HG03064 (cell line): ENCODE data around the gene COMMD4.
"Not testable (repeated sequence)": the region's sequence is repeated elsewhere in the genome, so short reads cannot be mapped to it uniquely, and the experiment has no call there.

Experiments used
- ATAC-seq: cut with Tn5 transposase; IDR thresholded peaks from one replicate; pipeline ENCODE4 v1.9.1; 2021; ENCODE audit warnings: low read depth; ENCODE audit not compliant: unreplicated experiment

Gene COMMD4

GRCh38 chr15:75329571-75329970, 6.3 kb upstream of the COMMD4 start:
- ATAC-seq, result no peak

GRCh38 chr15:75332093-75332492, 3.8 kb upstream of the COMMD4 start:
- ATAC-seq, result not testable (repeated sequence)

- ATAC-seq, result not testable (repeated sequence)
These were observed 2.0 kb upstream of the COMMD4 start for GRCh38 chr15:75333654-75334419.

GRCh38 chr15:75335313-75335704, 554 bp upstream of the COMMD4 start:
- no peak for ATAC-seq

- ATAC-seq, result no peak
These were observed 2.9 kb downstream of the COMMD4 start for GRCh38 chr15:75338661-75339240.

GRCh38 chr15:75339531-75340240, 3.8 kb downstream of the COMMD4 start:
- no peak for ATAC-seq

GRCh38 chr15:75342221-75342620, 6.4 kb downstream of the COMMD4 start:
- ATAC-seq, result no peak

GRCh38 chr15:75343953-75344352, 8.1 kb downstream of the COMMD4 start:
- not testable (repeated sequence) for ATAC-seq

- ATAC-seq, result no peak
These were observed 10.9 kb downstream of the COMMD4 start, which contains the start of gene NEIL1 for GRCh38 chr15:75346796-75347221. TSS of gene NEIL1 (plus strand) at chr15:75347039. CDS start at chr15:75348906, 1,867 bp downstream.

GRCh38 chr15:75347222-75348033, 11.6 kb downstream of the COMMD4 start:
- ATAC-seq, result no peak

GRCh38 chr15:75348034-75348561, 12.2 kb downstream of the COMMD4 start:
- ATAC-seq, result no peak

GRCh38 chr15:75348562-75349350, 12.9 kb downstream of the COMMD4 start:
- ATAC-seq, result no peak

GRCh38 chr15:75349351-75349669, 13.4 kb downstream of the COMMD4 start:
- not testable (repeated sequence) for ATAC-seq

- ATAC-seq, result no peak
These were observed 14.2 kb downstream of the COMMD4 start for GRCh38 chr15:75349851-75350588.

GRCh38 chr15:75350601-75351361, 14.9 kb downstream of the COMMD4 start:
- ATAC-seq, result no peak

- no peak for ATAC-seq
These were observed 16.6 kb downstream of the COMMD4 start for GRCh38 chr15:75352186-75353080.

GRCh38 chr15:75353604-75354003, 17.7 kb downstream of the COMMD4 start:
- no peak for ATAC-seq
